HK-2 (cell line): ENCODE data around the gene BRDT.

Source experiments
- DNase-seq: peaks from one replicate; pipeline ENCODE4 v3.0.0-alpha.2; 2018; ENCODE audit not compliant: unreplicated experiment

BRDT gene

DNA sequence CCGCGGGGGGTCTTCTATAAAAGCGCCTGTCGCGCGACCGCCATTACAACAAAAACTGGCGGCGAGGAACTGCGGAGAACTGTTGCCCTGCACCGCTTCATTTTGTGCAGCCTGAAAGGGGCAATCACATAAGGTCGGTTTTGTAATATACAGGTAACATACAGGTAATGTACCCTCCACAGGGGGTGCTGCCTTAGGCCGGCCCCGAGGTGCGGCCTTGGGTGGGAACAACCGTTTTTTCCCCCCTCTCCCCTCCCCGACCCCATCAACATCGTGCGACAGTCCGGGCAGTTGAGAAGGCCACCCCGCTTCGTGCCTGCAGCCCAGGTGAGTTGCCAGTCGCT lies at the start of gene BRDT:
Gene BRDT, plus strand, starts transcription at position 46 of the 344 bp plus-strand sequence. CDS start 13,354 bp downstream, outside the sequence.
- DNase-seq = no peak

- DNase-seq = no peak
Observed at GRCh38 chr1:91900562-91900961, 48.6 kb upstream of the BRDT start.

- DNase-seq = no peak
Observed at GRCh38 chr1:91901231-91901630, 48.0 kb upstream of the BRDT start.

GRCh38 chr1:91912266-91912665 lies 36.9 kb upstream of the BRDT start:
- DNase-seq = no peak

DNA sequence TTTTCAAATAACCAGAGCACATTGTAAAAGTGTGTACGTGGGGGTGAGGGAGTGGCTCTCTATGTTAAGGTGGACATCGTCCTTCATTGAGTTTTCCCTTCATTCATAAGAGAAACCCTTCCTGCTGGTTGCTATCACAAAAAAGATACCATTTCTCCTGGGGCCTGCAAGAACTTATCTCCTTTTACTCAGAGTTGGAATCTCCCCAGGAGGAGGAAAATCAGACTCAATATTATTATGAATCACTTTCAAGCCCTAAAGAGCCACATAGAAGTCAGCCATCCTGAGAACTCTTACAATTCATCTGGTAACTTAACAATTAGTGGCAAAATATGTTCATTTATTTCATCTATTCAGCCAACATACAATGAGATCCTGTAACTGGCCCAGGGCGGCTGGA lies 36.2 kb upstream of the BRDT start:
- DNase-seq = no peak

- DNase-seq = no peak
Observed at GRCh38 chr1:91916046-91916445, 33.2 kb upstream of the BRDT start.

- no peak for DNase-seq
Observed at GRCh38 chr1:91916811-91917460, 32.3 kb upstream of the BRDT start.

DNA sequence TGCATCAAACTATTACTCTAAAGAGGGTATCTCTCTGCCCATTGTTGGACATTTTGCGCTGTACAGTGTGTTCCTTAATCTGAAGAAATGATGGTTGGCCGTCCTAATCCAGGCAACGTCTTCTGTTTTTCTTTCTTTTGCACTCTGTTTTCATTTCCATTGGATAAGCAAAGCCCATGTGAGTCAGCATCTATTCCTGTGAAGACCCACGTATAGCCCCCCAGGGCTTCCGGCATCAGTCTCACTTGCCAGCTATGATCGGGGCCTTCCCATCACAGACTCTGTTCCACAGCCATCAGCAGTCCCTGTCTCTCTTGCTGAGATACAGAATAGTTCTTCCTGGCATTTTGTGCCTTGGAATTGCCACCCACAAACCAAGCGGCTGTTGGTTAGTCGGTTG lies 29.2 kb upstream of the BRDT start:
- no peak for DNase-seq

GRCh38 chr1:91924146-91924545 lies 25.1 kb upstream of the BRDT start:
- no peak for DNase-seq

DNA sequence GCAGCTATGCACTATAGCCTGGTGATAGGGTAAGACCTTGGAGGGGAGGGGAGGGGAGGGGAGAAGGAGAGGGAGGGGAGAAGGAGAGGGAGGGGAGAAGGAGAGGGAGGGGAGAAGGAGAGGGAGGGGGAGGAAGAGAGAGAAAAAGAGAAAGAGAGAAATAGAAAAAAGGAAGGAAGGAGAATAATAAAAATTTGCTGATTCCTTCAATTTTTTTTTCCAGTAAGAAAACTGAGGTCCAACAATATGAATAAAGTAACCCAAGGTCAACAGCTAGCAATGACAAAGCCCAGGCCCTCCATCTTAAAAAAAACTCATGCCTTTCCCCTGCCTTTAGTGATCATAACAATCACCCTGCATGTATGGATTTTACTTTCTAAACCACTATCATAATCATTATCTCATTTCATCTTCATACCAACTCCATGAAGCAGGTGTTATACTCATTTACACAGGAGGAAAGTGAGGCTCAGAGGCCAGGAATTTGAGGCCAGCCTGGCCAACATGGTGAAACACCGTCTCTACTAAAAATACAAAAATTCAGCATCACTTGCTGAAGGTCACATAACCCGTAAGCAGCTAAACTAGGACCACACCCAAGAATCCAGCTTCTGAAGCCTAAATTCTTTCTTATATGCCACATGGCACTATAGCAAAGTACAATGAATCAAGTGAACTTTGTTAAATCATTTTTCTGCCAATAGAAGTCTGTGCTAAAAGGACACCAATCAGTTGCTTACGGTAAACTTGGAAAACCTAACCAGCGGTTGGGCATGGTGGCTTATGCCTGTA lies 23.4 kb upstream of the BRDT start:
- no peak for DNase-seq

GRCh38 chr1:91928026-91928425 lies 21.2 kb upstream of the BRDT start:
- DNase-seq = no peak

DNA sequence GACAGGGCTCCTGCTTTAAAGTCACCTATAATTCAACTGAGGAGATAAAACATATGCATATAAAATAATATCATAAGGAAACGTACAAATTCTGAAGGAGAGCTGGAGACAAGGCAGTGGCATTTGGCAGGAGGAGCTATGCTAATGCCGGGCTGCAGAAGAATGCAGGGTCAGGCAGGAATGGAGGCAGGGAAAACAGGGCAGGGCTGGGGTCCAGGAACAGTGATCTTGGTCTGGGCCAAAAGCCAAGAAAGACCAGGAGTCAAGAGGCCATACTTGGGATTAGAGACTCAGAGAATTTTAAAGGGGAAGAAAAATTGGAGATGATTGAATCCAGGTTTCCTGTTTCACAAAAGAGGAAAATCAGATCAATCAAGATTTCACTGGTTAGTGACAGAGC lies 20.0 kb upstream of the BRDT start:
- DNase-seq = no peak

DNA sequence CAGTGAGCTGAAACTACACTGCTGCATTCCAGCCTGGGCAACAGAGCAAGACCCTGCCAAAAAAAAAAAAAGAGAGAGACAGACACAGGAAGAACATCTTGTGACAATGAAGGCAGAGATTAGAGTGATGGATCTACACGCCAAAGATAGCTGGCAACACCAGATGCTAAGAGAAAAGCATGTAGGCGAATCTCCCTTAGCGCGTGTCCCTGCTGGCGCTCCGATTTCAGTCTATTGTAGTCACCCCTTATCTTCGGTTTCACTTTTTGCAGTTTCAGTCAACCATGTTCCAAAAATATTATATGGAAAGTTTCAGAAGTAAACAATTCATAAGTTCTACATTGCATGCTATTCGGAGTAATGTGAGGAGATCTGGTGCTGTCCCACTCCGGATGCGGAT lies 11.6 kb upstream of the BRDT start:
- no peak for DNase-seq

GRCh38 chr1:91940496-91940895 lies 8.7 kb upstream of the BRDT start:
- DNase-seq = no peak

DNA sequence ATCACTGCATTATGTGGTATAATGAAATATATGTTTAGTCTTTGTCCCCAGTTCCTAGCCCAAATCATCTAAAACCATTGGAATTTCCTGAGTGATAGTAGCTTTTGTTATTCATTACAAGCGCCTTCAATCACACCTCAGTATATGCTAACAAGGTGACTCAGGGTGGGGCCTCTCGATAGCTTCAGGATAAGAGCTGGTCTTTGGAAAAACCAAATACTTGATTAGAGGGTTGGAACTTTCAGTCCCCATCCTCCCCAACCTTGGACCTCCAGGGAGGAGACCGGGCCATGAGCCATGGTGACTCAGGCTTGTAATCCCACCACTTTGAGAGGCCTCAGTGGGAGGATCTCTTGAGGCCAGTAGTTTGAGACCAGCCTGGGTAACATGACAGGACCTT lies 5.1 kb upstream of the BRDT start:
- no peak for DNase-seq

DNA sequence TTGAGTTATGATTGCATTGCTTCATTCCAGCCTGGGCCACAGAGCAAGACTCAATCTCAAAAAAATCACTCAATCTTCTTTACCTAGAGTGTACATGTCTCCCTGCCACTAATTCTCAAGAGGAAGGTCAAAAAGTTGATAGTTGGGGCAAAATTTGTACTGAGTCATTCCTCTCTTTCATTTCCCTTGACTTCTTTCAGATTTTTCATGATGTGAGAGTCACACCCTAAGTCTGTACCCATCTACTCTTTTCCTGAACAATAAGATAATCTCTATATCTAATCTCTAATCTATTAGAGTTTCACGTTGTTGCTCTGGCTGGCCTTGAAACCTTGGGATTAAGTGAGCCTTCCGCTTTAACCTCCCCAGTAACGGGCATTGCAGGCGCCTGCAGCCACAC lies 1.1 kb upstream of the BRDT start:
- no peak for DNase-seq

GRCh38 chr1:91948501-91949355 lies 473 bp upstream of the BRDT start:
- no peak for DNase-seq

DNA sequence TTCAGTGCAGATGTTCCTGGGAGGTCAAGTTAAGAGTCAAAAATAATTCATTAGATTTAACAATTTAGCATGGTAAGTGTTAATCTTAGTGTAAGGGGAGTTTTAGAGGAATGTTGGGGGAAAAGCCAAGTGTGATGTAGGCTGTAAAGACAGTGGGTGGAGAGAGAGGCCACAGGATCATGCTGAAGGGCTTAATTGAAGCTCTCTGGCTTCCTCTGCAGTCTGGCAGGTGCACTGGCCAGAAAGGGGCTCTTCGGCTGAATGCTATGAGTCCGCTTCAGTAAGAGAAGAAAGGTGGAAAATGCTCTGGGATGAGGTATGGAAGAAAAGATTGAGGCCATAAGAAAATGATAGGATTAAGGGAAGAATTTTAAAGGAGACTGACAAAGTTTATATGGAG lies 3.0 kb downstream of the BRDT start:
- DNase-seq = no peak

DNA sequence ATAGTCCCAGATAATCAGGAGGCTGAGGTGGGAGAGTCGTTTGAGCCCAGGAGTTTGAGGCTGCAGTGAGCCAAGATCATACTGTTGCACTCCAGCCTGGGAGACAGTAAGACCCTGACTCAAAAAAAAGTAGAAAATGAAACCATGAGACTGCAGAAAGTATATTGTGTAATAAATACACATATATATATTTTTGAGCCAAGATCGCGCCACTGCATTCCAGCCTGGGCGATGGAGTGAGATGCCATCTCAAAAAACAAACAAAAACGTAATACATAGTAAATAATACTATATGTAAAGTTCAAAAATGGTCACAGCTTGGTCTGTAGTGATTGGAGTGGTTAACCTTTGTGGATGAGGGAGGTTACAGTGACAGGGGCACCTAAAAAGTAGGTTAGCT lies 9.7 kb downstream of the BRDT start:
- DNase-seq = no peak

DNA sequence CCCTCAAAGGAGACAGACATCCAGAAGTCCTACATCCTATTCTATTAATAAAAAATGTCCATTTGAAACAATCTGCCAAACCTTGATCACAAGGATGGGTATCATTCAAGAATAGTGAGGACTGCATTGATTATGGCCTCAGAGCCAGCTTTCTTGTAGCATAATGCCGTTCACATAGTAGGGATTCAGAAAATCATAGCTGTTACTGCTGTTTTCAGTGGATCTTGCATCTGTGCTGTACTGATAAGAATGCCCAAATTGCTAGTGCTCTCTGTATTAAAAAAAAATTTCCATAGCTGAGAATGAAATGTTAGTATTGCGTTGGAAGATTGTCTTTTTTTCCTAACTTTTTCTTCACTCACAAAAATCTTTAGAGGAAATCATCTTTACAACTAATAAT lies 19.1 kb downstream of the BRDT start:
- no peak for DNase-seq

DNA sequence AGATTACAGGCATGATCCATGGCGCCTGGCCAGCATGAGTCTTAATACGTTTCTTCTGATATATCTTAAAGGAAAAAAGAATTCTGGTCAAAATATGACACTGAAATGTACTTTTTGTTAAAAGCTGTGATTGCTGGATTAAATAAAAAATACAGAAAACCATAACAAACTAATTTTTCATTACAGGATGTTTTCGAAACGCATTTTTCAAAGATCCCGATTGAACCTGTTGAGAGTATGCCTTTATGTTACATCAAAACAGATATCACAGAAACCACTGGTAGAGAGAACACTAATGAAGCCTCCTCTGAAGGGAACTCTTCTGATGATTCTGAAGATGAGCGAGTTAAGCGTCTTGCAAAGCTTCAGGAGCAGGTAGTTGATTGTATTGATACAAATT lies 30.2 kb downstream of the BRDT start:
- DNase-seq = no peak

- no peak for DNase-seq
Observed at GRCh38 chr1:91980663-91981062, 31.5 kb downstream of the BRDT start.
